SHP77 treated with DMSO at 0.1 percent for 48 hours (cell line): ENCODE data around the gene PLCD1.
"Not testable (repeated sequence)": the region's sequence is repeated elsewhere in the genome, so short reads cannot be mapped to it uniquely, and the experiment has no call there.

Experiments
- DNase-seq: peaks from one replicate; lab custom pipeline; 2025; lab: John Stamatoyannopoulos, UW

PLCD1 gene

DNA sequence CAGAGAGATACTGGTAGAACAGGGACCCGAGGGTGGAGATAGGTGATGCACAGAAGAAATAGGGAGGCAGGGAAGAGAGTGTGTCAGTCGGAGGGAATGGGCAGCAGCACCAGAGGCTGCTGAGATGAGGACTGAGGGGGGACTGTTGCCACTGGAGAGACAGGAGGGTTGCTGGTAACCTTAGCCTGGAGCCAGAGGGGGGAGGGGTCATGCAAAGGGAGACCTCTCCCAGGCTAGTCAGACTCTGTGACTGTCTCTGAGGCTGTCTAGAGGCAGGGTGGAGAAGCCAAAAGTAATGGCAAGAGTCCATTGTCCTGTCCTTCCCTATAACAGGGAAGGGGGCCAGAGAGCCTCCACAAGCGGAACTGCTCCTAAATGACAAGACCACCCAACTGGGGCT is 7.5 kb upstream of the PLCD1 start:
- DNase-seq, result no peak

GRCh38 chr3:38036286-38036685 is 6.8 kb upstream of the PLCD1 start:
- DNase-seq, result no peak

GRCh38 chr3:38034335-38034734 is 4.9 kb upstream of the PLCD1 start:
- not testable (repeated sequence) for DNase-seq

DNA sequence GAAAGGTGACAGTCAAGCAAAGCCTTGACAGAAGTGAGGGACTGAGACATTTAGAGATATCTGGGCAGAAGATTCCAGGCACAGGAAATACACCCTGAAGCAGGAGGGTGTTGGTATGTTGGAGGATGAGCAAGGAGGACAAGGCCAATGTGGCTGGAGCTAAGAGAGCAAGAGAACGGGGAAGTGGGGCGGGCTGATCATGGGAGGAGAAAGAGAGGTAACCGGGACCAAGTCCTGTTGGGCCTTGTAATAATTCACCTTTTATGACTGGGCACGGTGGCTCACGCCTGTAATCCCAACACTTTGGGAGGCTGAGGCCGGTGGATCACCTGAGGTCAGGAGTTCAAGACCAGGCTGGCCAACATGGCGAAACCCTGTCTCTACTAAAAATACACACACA is 4.1 kb upstream of the PLCD1 start:
- not testable (repeated sequence) for DNase-seq

- DNase-seq, result no peak
These were observed 3.0 kb upstream of the PLCD1 start for GRCh38 chr3:38032328-38032865.

- no peak for DNase-seq
These were observed 1.9 kb upstream of the PLCD1 start for GRCh38 chr3:38031022-38031994.

DNA sequence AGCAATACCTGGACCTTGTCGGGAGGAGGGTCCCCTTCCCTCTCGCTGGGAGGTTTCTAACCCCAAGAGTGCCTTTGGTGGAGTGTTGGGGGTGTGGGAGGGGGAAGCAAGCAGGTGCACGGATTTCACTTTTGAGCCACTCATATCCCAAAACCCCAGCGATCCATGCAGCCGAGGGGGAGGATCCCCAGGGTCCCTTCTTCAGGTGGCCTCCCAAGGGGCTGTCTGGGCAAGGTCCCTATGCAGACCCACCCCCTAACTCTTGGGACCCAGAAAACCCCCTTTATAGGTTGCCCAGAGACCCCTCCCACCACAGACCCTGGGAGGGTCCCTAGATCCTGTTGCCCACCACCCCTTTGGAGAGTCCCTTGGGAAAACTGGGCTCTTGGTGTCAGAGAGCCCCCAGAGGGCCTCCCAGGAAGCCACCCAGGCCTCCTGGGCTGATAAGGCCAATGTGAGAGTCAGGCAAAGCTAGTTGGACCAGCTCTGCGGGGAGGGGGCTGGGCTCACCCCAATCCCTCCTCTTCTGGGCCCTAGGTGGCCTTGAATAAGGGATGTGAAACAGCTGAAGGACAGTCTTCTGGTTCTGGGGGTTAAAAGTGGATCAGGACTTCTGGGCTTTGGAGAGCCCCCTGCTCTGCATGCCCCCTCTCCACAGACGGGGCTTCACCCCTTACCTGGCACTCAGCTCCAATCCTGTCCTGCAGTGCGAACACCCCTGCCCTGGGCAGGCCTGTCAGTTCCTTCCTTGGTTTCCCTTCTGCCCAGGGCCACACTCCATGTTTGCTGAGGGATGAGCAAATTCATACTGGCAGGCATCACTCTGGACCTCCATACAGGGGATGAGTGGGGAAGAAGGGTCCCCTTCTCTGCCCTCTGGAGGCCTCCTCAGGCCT is 932 bp upstream of the PLCD1 start:
- no peak for DNase-seq

DNA sequence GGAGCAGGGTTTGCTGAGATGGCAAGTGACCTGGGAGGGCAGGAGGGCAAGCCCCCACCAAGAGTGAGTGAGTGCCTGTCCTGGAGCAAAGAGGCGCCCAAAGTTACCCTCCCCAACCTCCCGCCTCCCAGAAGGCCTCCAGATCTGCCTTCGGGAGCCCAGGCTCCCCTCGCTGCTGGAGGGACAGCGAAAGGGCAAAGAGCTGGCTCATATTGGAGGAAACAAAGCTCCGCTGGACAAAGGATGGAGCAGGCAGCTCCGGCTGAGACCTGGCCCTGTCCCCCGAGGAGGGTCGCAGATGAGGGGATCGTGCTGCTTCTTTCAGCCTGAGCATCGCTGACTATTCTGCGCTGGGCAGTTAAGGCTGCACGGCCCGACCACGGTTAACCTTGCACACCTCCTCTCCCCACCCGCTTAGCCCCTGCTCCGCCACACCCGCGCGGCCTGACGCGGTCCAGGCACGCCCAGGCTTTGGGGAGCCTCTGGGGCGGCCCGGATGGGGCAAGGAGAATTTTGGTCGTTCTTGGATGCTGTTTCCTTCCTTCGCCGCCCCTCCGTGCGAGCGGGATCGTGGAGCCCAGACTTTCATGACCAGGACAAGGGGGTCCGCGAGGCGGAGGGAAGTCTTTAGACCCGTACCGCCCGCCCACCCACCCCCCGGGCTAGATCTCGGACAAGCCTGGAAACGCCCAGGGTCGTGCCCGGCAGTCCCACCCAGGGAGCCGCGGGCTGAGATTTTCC is 651 bp downstream of the PLCD1 start:
- no peak for DNase-seq

DNA sequence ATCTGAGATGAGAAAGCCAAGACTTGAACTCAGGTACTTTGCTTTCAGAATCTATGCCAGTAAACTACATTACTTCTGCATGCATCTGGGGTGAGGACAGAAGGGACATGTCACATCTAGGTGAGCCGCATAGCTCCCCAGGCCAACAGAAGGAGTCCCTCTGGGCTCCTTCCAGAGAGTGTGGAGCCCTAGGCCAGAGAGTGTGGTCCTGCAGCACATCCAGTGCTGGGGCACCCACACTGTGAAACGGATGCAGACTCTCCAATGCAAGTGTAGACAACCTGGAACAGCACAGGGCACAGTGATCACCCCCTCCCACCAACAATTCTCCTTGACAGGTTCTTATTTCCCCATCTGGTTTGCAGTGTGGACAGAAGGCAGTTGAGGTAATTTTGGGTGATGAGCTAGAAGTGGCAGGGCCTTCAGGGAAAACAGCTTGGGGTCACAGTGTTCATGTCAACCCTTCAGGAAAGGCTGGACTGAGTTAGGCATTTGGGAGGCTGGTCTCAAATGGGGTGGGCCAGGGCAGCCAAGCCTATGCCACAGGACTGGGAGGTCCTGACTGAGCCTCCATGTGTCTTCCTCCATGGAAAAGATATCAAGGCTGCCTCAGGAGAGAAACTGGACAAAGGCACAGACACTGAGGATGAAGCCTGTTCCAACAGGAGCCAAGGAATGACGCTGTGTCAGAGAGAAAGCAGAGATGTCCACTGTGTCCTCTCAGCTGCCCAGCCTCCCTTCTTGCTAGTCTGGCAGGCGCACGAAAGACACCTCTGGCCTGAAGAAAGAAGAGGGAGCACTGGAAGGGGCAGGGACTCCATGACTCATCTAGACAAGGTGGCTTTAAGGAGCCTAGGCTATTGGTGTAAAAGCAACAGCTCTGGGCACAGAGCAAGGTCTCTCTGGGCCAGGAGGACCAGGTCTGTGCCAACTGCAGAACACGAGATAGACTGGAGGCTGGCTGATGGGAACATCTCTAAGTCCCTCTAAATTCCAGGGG is 1.7 kb downstream of the PLCD1 start:
- no peak for DNase-seq

- DNase-seq, result no peak
These were observed 2.6 kb downstream of the PLCD1 start for GRCh38 chr3:38026856-38027255.

DNA sequence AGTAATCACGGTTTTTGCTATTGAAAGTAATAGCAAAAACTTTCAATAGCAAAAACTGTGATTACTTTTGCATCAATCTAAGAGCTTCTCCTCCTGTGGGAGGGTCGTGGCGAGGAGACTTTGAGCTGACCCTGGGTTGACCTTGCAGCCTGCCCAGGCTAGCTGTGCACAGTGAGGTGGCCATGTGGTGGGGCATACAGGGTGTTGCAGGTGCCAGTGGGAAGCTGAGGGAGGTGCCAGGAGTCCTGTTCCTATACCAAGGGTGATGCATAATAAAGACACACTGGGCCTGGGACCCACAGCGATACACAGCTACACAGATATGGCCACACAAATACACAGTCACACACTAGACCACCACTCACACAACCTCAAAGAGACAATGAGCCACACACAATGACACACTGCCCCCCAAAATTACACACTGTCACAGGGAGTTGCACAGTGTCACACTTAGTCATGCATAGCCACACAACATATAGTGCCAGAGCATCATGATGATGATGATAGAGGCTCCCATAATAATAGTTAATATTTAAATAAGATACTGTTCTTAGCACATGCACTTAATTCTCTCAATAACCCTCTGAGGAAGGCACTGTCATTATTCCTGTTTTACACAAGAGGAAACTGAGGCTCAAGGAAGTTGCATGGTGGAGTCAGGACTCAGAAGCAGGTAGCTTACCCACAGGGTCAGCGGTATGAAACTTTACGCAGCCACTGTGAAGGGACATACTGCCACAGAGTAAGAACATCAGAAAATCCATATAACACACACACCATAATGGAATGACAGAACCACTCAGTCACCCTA is 6.3 kb downstream of the PLCD1 start:
- DNase-seq, result no peak

GRCh38 chr3:38022301-38022700 is 7.1 kb downstream of the PLCD1 start:
- no peak for DNase-seq

DNA sequence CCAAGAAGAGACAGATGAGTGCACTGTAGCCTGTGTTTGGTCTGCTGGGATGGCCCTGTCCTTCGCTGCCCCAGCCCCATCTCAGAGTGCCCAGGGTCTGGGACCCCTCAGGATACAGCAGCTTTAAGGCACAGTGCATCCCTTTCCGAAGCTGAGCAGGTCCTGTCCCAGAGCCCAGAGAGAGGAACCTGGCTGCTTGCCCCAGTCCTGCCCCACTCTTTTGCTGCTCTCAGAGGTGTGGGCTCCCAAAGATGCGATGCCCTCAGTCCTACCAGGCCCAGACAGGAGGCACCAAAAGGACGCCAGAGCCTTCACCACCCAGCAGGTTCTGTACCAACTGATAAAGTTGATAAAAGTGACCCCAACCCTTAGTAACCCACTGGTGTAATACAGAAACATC is 8.2 kb downstream of the PLCD1 start:
- no peak for DNase-seq

- DNase-seq, result no peak
These were observed 9.1 kb downstream of the PLCD1 start for GRCh38 chr3:38020342-38020726.

GRCh38 chr3:38019658-38020341 is 9.6 kb downstream of the PLCD1 start:
- no peak for DNase-seq

GRCh38 chr3:38018296-38019266 is 10.9 kb downstream of the PLCD1 start:
- DNase-seq, result no peak

- no peak for DNase-seq
These were observed 11.8 kb downstream of the PLCD1 start for GRCh38 chr3:38017445-38018295.
